GM13976 (cell line): Measurements from ENCODE around the gene GDPD3.

Experiments
- DNase-seq: peaks from one replicate; pipeline ENCODE4 v3.0.0; 2012; ENCODE audit warnings: low spot score
- in situ Hi-C: fragments of 300-500 bp; cut with MboI; formaldehyde crosslinking; loops from one replicate; pipeline ENCODE4 v1.12.0; 2022; ENCODE audit warnings: low sequenced_read_pairs, mixed read lengths, inconsistent platforms; ENCODE audit not compliant: unreplicated experiment
- TF ChIP-seq, protein P1 (sequence below): IDR thresholded peaks from 2 replicates; pipeline ENCODE4 v1.5.1; 2012; ENCODE audit warnings: borderline replicate concordance, mild to moderate bottlenecking; ENCODE audit not compliant: insufficient read depth; ENCODE audit errors: extremely low read depth, missing control alignments, control extremely low read depth

GDPD3 gene

DNA sequence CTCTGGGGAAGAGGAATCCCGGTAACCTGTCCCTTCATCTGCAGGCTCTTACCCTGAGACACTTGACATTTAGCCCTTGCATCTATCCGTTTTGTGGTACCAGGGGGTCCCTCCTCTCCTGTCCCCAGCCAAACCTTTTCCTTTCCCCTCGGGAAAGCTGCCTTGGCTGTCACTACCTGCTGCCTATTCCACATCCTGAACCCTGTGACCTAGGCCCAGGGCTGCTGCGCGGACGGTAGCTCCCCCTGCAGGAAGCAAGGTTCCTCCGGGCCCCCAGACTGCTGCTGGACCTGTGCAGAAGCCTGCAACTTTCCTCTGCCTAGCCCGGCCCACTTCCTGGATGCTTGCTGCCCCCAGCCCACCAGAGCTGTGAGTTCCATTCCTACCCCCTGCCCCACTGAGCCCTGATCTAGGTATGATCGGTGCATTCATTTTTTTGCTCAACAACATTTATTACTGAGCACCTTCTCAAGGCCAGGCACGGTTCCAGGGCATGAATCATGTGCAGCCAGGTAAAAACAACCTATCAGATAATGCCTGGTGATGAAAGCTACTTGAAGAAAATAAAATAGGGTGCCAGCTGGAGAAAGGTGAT, 58.3 kb downstream of the GDPD3 start:
- in situ Hi-C loops, result no loop called here
- peak; percentile 75 for DNase-seq
- TF ChIP-seq, protein P1, sequence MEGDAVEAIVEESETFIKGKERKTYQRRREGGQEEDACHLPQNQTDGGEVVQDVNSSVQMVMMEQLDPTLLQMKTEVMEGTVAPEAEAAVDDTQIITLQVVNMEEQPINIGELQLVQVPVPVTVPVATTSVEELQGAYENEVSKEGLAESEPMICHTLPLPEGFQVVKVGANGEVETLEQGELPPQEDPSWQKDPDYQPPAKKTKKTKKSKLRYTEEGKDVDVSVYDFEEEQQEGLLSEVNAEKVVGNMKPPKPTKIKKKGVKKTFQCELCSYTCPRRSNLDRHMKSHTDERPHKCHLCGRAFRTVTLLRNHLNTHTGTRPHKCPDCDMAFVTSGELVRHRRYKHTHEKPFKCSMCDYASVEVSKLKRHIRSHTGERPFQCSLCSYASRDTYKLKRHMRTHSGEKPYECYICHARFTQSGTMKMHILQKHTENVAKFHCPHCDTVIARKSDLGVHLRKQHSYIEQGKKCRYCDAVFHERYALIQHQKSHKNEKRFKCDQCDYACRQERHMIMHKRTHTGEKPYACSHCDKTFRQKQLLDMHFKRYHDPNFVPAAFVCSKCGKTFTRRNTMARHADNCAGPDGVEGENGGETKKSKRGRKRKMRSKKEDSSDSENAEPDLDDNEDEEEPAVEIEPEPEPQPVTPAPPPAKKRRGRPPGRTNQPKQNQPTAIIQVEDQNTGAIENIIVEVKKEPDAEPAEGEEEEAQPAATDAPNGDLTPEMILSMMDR, result peak; percentile 83
